Measurements from ENCODE around the gene DACH1. TPM values are rescaled to one million over a fixed set of nuclear protein-coding genes. Genes with fewer than 3 reads are reported as not detected.
"Not testable (repeated sequence)": the region's sequence is repeated elsewhere in the genome, so short reads cannot be mapped to it uniquely, and the experiment has no call there.

DACH1 gene
- polyA plus RNA-seq (ENCODE audit: insufficient read length in 4 of 4): 100 to 1,000 TPM in 3 of 4 donors, 10 to 100 TPM in 1; 16.5 to 128 (median 110) TPM

DNA sequence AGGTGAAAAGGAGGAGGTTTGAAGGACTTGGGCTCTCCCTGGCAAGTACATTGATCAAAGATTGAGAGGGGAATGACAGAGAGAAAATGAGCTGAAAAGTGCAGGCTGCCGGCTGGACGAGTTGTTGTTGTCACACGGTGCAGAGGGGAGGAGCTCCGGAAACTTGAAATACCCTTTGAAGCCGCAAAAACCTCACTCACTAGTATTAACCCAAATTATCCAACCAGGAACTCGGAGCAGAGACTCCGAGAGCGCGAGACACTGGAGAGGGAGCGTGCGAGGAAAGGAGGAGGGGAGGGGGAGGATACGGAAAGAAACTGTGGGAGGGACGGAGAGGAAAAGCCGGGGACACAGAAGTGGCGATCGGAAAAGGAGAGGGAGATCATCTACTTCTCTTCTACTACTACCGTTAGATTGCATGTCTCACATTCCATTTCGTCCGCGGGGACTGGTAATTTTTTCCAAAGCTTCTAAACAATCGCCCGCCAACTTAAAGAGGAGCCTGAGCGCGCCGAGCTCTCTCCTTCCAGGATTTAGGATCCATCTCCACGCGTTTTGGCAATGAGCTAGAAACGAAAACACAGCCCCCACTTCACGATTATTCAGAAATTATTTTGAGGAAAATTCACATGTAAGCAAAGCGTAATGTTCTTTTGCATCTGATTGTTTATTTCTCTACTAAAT, at the start of gene DACH1:
DACH1 (minus strand) TSS at position 74 of the 684 bp plus-strand sequence.
- peak in 3 of 4 donors; percentile 87 to 91 (median 89) for DNase-seq (ENCODE audit: low read depth in 4 of 4, low spot score in 3 of 4)

DNA sequence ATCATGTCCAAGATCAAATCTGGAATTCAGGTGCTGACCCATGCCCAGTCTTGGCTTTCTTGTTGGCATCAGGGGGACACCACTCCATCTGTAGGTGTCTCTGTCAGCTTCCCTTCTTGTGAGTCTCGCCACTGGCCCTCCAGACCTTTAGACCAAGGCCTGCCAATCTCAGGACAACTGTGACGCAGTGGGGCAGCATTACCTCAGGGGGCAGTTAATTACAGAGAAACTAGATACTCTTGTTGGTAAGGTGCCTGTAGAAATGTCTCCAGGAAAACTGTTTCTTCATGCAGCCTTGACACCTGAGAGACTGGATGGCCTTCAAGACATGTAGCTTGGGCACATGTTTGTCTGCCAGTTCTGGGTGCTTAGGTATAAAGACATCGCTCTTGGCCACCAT, 46.7 kb upstream of the DACH1 start:
- DNase-seq (ENCODE audit: low read depth in 4 of 4, low spot score in 3 of 4): no peak

- DNase-seq (ENCODE audit: low read depth in 4 of 4, low spot score in 3 of 4): no peak
Measured at GRCh38 chr13:71912524-71912923, 45.5 kb upstream of the DACH1 start.

- no peak for DNase-seq (ENCODE audit: low read depth in 4 of 4, low spot score in 3 of 4)
Measured at GRCh38 chr13:71906448-71906847, 39.4 kb upstream of the DACH1 start.

- no peak for DNase-seq (ENCODE audit: low read depth in 4 of 4, low spot score in 3 of 4)
Measured at GRCh38 chr13:71902676-71903075, 35.7 kb upstream of the DACH1 start.

- not testable (repeated sequence) for DNase-seq (ENCODE audit: low read depth in 4 of 4, low spot score in 3 of 4)
Measured at GRCh38 chr13:71893506-71893905, 26.5 kb upstream of the DACH1 start.

DNA sequence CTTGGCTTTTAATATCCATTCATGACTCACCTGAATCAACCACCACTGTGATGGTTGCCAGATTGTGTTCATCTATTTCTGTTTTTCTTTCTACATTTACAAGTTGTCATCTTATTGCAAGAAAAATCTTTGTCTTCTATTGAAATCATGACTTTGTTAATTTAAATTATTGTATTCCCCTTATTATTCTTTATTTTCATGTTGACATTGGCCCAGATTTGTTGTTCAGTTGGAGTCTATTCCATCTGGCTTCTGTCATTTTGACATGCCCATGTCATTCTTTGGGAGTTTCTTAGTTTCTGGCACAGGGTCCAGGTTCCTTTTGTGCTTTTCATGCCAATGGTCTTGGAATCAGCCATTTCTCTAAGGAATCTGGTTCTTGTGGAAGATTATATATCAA, 19.9 kb upstream of the DACH1 start:
- DNase-seq (ENCODE audit: low read depth in 4 of 4, low spot score in 3 of 4): no peak

- DNase-seq (ENCODE audit: low read depth in 4 of 4, low spot score in 3 of 4): no peak
Measured at GRCh38 chr13:71882120-71882519, 15.1 kb upstream of the DACH1 start.

DNA sequence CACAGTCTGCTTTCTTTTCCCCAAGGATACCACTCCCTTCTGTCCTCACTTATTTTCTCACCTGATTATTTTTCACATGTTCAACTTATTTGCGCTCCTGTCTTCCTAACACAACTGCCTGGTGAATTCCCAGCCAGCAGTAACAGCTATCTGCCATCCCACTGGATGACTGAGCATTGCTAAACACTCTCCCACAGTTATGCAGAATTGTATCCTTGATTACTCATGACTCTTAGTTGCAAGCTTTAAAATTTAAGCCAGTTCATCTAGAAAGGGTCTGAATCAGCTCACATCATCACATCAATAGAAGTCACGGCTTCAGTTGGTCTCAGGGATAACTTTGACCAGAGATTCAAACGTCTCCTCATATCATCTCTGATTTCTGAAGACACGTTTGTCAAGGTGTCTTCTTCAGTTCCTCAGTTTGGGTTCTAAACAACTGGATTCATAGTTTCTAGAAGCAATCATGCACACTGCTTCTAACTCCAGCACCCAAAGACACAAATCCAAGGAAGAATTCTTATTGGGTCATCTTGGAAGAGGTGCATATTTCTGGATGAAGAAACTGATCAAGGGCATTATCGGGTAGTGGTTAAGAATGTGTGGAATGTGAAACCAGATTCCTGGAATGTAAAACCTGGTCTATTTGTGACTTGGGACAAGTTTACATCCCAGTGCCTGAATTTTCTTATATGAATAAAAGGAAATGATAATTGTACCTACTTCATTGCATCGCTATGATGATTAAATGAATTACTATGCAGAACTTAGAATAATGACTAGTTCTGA, 13.9 kb upstream of the DACH1 start:
- no peak for DNase-seq (ENCODE audit: low read depth in 4 of 4, low spot score in 3 of 4)

GRCh38 chr13:71879808-71880344, 12.9 kb upstream of the DACH1 start:
- DNase-seq (ENCODE audit: low read depth in 4 of 4, low spot score in 3 of 4): no peak

GRCh38 chr13:71879129-71879535, 12.1 kb upstream of the DACH1 start:
- no peak for DNase-seq (ENCODE audit: low read depth in 4 of 4, low spot score in 3 of 4)

- DNase-seq (ENCODE audit: low read depth in 4 of 4, low spot score in 3 of 4): no peak
Measured at GRCh38 chr13:71877256-71877653, 10.3 kb upstream of the DACH1 start.

- no peak for DNase-seq (ENCODE audit: low read depth in 4 of 4, low spot score in 3 of 4)
Measured at GRCh38 chr13:71876648-71877255, 9.7 kb upstream of the DACH1 start.

DNA sequence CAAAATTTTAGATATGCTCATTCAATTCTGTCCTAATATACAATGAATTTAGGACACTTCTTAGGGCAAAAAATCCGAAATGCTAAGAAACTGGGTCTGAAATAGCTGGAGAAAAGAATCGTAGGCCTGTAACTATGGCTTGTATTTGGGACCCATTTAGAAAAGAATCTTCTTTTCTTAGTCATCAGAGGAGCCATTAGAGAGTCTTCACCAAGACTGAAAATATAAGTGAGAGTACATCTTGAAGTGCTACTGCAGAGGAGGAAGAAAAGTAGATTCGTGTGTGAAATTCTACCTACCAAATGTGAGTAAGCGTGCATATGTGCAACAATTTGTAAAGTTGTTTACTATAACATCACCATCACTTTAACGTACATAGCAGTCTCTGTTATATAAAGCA, 8.8 kb upstream of the DACH1 start:
- DNase-seq (ENCODE audit: low read depth in 4 of 4, low spot score in 3 of 4): no peak

GRCh38 chr13:71874458-71874857, 7.5 kb upstream of the DACH1 start:
- DNase-seq (ENCODE audit: low read depth in 4 of 4, low spot score in 3 of 4): no peak

DNA sequence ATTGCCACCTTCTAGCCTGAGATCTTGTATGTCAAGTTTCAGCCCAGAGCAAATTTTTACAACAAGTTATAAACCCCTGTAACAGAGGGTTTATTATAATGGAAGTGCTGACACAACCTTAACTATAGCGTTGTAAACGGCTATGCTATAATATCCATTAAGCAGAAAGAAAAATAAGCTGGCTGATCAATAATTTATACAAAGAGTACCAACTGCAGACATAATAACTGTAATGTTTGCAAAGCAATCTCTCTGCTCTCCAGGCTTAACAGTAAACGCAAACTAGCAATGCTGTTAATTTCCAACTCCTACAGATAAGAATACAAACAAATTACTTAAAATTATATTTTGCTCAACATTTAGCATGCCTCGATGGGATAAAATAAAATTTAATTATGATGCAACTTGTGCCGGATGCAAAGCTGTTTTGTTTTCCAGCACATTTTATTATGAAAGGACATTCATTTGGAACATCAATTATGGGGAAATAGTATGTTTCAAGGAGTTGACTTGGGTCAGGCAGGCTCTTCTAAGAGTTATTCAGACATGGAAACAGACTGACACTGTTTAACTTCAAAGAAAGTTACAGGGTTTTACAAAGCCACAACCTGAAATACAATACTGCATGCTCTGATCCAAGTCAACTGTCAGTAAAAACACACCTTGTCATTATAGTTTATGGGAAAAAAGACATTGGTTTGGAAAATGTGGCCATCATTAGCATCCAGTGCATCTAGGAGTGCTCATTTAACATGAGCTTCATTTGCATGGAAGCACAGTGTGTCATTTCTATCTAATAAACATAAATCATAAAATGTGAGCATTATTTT, 6.6 kb upstream of the DACH1 start:
- DNase-seq (ENCODE audit: low read depth in 4 of 4, low spot score in 3 of 4): no peak

DNA sequence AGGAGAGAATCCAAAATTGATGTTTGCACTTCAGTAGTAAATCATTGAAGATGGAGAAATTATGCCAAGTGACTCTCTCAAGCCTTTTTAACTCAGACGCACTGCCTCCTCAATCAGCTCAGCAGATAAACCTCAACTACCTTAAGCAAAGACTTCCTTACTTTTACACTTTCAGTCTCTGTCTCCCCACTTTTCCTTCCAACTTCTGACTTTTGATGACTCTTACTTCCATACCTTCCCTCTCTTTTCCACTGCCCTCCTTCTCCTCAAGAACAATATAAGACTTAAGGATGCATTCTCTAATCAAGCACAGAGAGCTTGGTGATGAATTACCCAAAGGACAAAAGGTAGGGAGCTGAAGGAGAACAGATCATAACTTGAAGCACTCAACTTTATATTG, 4.8 kb upstream of the DACH1 start:
- DNase-seq (ENCODE audit: low read depth in 4 of 4, low spot score in 3 of 4): no peak

GRCh38 chr13:71871176-71871754, 4.3 kb upstream of the DACH1 start:
- DNase-seq (ENCODE audit: low read depth in 4 of 4, low spot score in 3 of 4): no peak

DNA sequence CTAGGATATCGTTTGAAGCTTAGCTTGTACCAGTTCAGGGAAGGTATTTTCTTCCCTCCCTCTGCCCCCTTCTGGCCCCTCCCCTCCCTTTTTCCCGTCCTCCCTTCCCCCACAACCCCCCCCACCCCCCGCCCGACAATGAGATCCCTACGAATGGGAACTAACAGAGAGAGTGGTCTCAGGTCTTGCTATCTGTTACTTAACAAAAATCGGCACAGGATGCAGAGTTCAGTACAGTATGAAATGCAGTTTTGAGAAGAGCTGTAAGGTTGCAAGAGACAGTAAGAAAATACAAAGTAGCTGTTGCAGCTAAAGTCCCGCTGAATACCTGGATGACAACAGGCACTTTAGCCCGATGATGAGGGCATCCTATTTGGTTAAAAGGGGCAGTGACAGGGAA, 3.1 kb upstream of the DACH1 start:
- no peak for DNase-seq (ENCODE audit: low read depth in 4 of 4, low spot score in 3 of 4)

DNA sequence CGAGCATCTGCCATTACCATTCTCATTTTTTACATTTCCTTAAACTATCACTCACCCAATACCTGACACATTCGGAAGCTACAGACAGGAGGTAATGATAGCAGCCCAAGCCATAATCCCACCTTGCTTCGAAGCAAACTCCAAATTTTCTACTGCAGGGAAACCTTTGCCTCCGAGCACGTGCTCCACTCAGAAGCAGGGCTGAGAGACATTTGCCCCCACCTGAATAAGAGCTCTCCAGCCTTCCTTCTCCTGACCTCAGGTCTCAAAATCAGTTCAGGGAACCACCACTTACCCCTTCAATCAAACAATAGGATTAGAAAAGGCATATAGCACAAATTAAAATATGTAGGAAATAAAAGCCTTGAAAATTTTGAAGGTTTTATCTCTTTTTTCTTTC, 2.3 kb upstream of the DACH1 start:
- DNase-seq (ENCODE audit: low read depth in 4 of 4, low spot score in 3 of 4): no peak

Data from left renal pelvis (tissue), 4 donors.